ENCODE results near the gene CENPE.
A peak's percentile ranks its signal among the peaks of the same experiment; 100 is the strongest.
"Not testable (repeated sequence)": the region's sequence is repeated elsewhere in the genome, so short reads cannot be mapped to it uniquely, and the experiment has no call there.

The CENPE gene, protein sequence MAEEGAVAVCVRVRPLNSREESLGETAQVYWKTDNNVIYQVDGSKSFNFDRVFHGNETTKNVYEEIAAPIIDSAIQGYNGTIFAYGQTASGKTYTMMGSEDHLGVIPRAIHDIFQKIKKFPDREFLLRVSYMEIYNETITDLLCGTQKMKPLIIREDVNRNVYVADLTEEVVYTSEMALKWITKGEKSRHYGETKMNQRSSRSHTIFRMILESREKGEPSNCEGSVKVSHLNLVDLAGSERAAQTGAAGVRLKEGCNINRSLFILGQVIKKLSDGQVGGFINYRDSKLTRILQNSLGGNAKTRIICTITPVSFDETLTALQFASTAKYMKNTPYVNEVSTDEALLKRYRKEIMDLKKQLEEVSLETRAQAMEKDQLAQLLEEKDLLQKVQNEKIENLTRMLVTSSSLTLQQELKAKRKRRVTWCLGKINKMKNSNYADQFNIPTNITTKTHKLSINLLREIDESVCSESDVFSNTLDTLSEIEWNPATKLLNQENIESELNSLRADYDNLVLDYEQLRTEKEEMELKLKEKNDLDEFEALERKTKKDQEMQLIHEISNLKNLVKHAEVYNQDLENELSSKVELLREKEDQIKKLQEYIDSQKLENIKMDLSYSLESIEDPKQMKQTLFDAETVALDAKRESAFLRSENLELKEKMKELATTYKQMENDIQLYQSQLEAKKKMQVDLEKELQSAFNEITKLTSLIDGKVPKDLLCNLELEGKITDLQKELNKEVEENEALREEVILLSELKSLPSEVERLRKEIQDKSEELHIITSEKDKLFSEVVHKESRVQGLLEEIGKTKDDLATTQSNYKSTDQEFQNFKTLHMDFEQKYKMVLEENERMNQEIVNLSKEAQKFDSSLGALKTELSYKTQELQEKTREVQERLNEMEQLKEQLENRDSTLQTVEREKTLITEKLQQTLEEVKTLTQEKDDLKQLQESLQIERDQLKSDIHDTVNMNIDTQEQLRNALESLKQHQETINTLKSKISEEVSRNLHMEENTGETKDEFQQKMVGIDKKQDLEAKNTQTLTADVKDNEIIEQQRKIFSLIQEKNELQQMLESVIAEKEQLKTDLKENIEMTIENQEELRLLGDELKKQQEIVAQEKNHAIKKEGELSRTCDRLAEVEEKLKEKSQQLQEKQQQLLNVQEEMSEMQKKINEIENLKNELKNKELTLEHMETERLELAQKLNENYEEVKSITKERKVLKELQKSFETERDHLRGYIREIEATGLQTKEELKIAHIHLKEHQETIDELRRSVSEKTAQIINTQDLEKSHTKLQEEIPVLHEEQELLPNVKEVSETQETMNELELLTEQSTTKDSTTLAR (N-terminal part only)

DNA sequence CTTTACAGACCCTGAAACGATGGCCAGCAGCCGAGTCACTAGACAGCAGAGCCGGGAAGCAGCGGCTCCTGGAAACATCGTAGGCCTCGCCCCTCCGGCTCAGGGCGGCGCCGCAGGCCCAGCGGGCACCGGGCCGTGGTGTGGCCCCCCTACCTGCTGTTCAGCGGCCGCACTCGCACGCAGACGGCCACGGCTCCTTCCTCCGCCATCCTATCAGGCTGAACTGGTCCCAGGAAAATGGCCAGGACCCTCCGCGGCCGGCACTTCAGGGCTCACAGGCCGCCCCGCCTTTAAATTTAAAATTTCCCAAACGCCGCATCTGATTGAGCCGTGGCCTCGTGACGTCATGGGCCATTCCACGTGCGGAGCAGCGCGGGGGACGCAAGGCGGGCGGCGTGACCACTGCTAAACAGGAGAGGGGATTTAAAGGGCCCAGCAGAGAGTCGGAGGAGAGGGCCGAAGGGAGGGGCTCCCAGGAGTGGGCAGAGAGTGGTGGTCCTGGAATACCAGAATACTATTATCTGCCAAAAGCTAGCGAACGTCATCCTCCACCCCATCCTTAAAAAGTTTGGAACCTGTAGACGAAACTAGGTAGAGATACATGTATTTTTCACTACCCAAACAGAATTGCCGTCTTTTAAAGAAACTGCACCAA lies at the start of gene CENPE:
CENPE (minus strand) TSS at position 233 of the 655 bp plus-strand sequence; CDS start at position 209, 24 bp downstream.
- DNase-seq (ENCODE audit: low read depth in 2 of 2) = peak; percentile 90 to 92
- peak within 1 kb of the TSS; percentile 73 to 84 for H3K4me3 ChIP-seq (replicated peaks in 1 of 2; ENCODE audit: low read depth in 2 of 2, low read length in 2 of 2)
- TF ChIP-seq, protein P1, sequence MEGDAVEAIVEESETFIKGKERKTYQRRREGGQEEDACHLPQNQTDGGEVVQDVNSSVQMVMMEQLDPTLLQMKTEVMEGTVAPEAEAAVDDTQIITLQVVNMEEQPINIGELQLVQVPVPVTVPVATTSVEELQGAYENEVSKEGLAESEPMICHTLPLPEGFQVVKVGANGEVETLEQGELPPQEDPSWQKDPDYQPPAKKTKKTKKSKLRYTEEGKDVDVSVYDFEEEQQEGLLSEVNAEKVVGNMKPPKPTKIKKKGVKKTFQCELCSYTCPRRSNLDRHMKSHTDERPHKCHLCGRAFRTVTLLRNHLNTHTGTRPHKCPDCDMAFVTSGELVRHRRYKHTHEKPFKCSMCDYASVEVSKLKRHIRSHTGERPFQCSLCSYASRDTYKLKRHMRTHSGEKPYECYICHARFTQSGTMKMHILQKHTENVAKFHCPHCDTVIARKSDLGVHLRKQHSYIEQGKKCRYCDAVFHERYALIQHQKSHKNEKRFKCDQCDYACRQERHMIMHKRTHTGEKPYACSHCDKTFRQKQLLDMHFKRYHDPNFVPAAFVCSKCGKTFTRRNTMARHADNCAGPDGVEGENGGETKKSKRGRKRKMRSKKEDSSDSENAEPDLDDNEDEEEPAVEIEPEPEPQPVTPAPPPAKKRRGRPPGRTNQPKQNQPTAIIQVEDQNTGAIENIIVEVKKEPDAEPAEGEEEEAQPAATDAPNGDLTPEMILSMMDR (IDR thresholded peaks at IDR 0.05; ENCODE audit: low read depth, low read length) = no peak

DNA sequence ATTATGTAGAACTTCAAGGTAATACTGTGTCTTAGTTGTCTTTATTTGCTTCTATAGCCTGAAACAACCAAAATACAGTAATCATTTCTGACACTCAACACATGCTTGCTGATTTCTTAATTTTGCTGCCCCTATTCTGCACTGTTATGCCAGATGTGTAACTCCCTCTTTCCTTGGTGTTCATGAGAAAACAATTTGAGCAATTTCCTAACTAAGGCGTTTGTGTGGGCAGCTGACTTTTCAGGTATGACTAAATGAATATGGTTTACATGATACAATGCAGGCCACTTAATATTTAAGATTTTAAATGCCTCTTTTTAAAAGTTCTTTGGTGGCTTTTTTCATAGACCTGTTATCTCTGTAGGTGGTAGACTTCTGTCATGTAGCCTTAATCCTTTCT lies 46.1 kb upstream of the CENPE start:
- H3K4me3 ChIP-seq (replicated peaks in 1 of 2; ENCODE audit: low read depth in 2 of 2, low read length in 2 of 2) = no peak overlapping the region
- peak in 1 of 2 donors; percentile 9 for DNase-seq (ENCODE audit: low read depth in 2 of 2)
- TF ChIP-seq, protein P1 (IDR thresholded peaks at IDR 0.05; ENCODE audit: low read depth, low read length) = no peak

DNA sequence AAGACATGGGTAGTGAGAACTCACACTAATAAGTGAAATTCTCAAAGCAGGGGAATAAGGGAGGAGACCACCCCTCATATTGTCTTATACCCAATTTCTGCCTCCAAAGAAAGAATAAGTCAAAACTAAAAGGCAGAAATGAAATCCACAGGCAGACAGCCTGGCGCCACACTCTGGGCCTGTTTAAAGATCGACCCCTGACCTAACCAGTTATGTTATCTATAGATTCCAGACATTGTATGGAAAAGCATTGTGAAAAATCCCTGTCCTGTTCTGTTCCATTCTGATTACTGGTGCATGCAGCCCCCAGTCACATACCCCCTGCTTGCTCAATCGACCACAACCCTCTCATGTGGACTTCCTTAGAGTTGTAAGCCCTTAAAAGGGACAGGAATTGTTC lies 32.8 kb upstream of the CENPE start:
- DNase-seq (ENCODE audit: low read depth in 2 of 2); H3K4me3 ChIP-seq (replicated peaks in 1 of 2; ENCODE audit: low read depth in 2 of 2, low read length in 2 of 2): not testable (repeated sequence)

DNA sequence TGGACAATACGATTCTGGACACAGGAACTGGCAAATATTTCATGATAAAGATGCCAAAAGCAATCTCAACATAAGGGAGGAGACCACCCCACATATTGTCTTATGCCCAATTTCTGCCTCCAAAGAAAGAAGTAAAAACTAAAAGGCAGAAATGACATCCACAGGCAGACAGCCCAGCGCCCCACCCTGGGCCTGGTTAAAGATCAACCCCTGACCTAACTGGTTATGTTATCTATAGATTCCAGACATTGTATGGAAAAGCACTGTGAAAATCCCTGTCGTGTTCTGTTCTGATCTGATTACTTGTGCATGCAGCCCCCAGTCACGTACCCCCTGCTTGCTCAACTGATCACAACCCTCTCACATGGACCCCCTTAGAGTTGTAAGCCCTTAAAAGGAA lies 25.4 kb upstream of the CENPE start:
- DNase-seq (ENCODE audit: low read depth in 2 of 2); H3K4me3 ChIP-seq (replicated peaks in 1 of 2; ENCODE audit: low read depth in 2 of 2, low read length in 2 of 2): not testable (repeated sequence)

DNA sequence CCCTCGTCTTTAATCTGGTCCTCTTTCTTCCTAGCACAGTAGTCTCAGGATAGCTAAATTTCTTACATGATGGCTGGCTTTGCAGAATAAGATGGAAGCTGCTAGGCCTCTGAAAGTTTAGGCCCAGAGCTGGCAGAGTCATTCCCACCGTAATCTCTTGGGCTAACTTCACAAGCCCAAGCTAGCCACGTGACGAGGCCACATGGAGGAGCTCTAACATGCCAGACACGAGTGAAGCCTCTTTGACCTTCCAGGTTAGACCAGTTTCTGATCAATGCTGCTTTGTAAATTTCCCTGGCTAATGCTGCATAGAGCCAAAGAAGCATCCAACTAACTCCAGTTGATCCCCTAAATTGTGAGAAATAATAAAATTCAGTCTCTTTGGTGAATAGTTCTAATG lies 9.5 kb upstream of the CENPE start:
- TF ChIP-seq, protein P1 (IDR thresholded peaks at IDR 0.05; ENCODE audit: low read depth, low read length) = no peak
- no peak overlapping the region for H3K4me3 ChIP-seq (replicated peaks in 1 of 2; ENCODE audit: low read depth in 2 of 2, low read length in 2 of 2)
- no peak for DNase-seq (ENCODE audit: low read depth in 2 of 2)

DNA sequence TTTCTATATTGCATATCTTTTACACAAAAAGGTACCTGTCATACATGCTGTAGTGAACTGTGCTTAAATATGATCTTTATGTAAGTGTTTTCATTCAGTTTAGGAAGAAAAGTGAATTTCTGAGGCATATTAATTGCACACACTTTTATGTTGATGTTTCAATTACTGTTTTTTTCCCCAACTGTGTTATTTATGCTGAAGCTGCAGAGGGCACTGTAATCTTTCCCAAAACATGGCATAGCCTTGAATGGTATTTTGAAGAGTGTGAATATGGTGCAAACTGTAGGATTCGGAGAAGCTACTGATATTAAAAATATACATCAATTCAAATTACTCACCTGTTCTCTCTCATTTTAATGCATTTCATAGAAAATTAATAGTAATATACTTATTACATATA lies 6.0 kb upstream of the CENPE start:
- TF ChIP-seq, protein P1 (IDR thresholded peaks at IDR 0.05; ENCODE audit: low read depth, low read length) = peak; percentile 22
- H3K4me3 ChIP-seq (replicated peaks in 1 of 2; ENCODE audit: low read depth in 2 of 2, low read length in 2 of 2) = no peak overlapping the region
- DNase-seq (ENCODE audit: low read depth in 2 of 2) = peak; percentile 23 to 37

DNA sequence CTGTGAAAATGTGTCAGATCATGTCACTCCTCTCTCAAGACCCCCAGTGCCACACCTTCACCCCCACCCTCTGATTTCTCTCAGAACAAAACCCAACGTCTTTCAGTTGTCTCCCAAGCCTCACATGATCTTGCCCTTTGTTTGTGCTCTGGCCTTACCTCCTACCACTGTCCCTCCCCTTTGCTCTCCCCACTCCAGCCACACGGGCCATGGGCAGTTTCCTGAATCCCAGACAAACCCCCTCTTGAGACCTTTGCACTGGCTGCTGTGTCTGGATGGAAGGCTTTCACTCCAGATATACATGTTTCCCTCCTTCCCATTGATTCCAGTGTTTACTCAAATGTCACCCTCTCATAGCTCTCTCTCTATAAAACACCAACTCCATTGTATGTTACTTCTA lies 3.6 kb upstream of the CENPE start:
- no peak overlapping the region for H3K4me3 ChIP-seq (replicated peaks in 1 of 2; ENCODE audit: low read depth in 2 of 2, low read length in 2 of 2)
- TF ChIP-seq, protein P1 (IDR thresholded peaks at IDR 0.05; ENCODE audit: low read depth, low read length) = no peak
- no peak for DNase-seq (ENCODE audit: low read depth in 2 of 2)

Data from cardiac fibroblast (primary cell).